CD4-positive, alpha-beta T cell (primary cell): ENCODE measurements around the gene PICALM. TPM values are rescaled to one million over a fixed set of nuclear protein-coding genes. Genes with fewer than 3 reads are reported as not detected.

ENCODE experiments used
- ATAC-seq: fragments of 200-7000 bp; cut with Tn5 transposase; one replicate; pipeline ENCODE4 v1.10.0; 2022; ENCODE audit warnings: mild to moderate bottlenecking; ENCODE audit not compliant: poor library complexity
- CTCF ChIA-PET: fragments of 350-600 bp; sonication (Branson Sonifier 250); formaldehyde crosslinking; loops from one replicate; lab custom pipeline; 2021; ENCODE audit warnings: antibody characterized with exemption, inconsistent platforms; lab: Charles Lee
- POLR2A ChIA-PET: fragments of 350-600 bp; sonication (Branson Sonifier 250); formaldehyde crosslinking; loops from one replicate; lab custom pipeline; 2021; ENCODE audit warnings: antibody characterized with exemption, inconsistent platforms; lab: Charles Lee
- DNase-seq, 14 experiments: peaks; one replicate each; pipeline ENCODE4 v3.0.0-alpha.2; 2013 to 2020; ENCODE audit warnings: mixed read lengths in 2 of 14
- H3K27ac ChIP-seq, 2 donors: one replicate each; pipeline versions ENCODE4 v1.5.1 to v1.7.0; 2013; ENCODE audit warnings: low read length in 2 of 2, low read depth in 1 of 2, mild to moderate bottlenecking in 1 of 2
- H3K27me3 ChIP-seq, 2 experiments: 1 replicate in 1 of 2; 2 replicates in 1 of 2; pipeline versions ENCODE4 v1.6.1 to v1.7.0; 2013; ENCODE audit warnings: low read length in 2 of 2, control low read depth in 1 of 2, mild to moderate bottlenecking in 1 of 2, moderate library complexity in 1 of 2; ENCODE audit not compliant: insufficient read depth in 2 of 2, control insufficient read depth in 1 of 2
- H3K36me3 ChIP-seq: one replicate; pipeline ENCODE4 v1.6.1; 2013; ENCODE audit warnings: low read length, control low read depth; ENCODE audit not compliant: insufficient read depth
- H3K4me1 ChIP-seq: one replicate; pipeline ENCODE4 v1.6.1; 2013; ENCODE audit warnings: low read length, control low read depth; ENCODE audit not compliant: insufficient read depth
- H3K4me3 ChIP-seq: one replicate; pipeline ENCODE4 v1.5.1; 2013; ENCODE audit warnings: mild to moderate bottlenecking, low read length, moderate library complexity
- H3K9me3 ChIP-seq, 2 experiments: 1 replicate in 1 of 2; 2 replicates in 1 of 2; pipeline versions ENCODE4 v1.6.1 to v1.7.0; 2013; ENCODE audit warnings: low read length in 2 of 2, mild to moderate bottlenecking in 2 of 2, control low read depth in 1 of 2, moderate library complexity in 1 of 2; ENCODE audit not compliant: control insufficient read depth in 1 of 2, insufficient read depth in 1 of 2
- H3K27ac Mint-ChIP-seq: one replicate; pipeline ENCODE4 v1.8.0; 2020; ENCODE audit warnings: mixed read lengths
- H3K27me3 Mint-ChIP-seq: one replicate; pipeline ENCODE4 v1.8.0; 2021; ENCODE audit warnings: mixed read lengths
- H3K36me3 Mint-ChIP-seq: one replicate; pipeline ENCODE4 v1.8.0; 2021; ENCODE audit warnings: low read depth, mixed read lengths
- H3K4me1 Mint-ChIP-seq: one replicate; pipeline ENCODE4 v1.8.0; 2021; ENCODE audit warnings: low read depth, mixed read lengths
- H3K4me3 Mint-ChIP-seq: one replicate; pipeline ENCODE4 v1.8.0; 2020; ENCODE audit warnings: mild to moderate bottlenecking, mixed read lengths
- H3K9me3 Mint-ChIP-seq: one replicate; pipeline ENCODE4 v1.8.0; 2020; ENCODE audit warnings: mixed read lengths
- CTCF ChIP-seq: fragments of 200-600 bp; IDR thresholded peaks from one replicate; pipeline ENCODE4 v1.8.0; 2022; ENCODE audit warnings: antibody characterized with exemption, mild to moderate bottlenecking
- intact Hi-C, 2 experiments: fragments of 100-400 bp; cut with DNase I in 1 of 2; cut with micrococcal nuclease in 1 of 2; formaldehyde crosslinking; loops; one replicate each; pipeline versions ENCODE4 v1.15.1 to v1.9.0; 2023 to 2025; cut with DNase I, micrococcal nuclease
- total RNA-seq, 174 experiments: library from RNA in 2 of 174; stranded (reverse) in 2 of 174; gene quantifications; one replicate each; pipeline ENCODE4 v1.2.3 and lab custom pipeline; 2021 to 2026

PICALM gene
- total RNA-seq, 2 experiments from 2014 or later = 73.3 to 77.3 TPM

GRCh38 chr11:85914425-85914824 is 154.5 kb downstream of the PICALM start:
- Histone ChIP-seq H3K9me3 (no peaks in the 10 kb centered on the region), H3K4me1 (no peaks in the 10 kb centered on the region), H3K27me3 (no peaks in the 10 kb centered on the region), H3K36me3 (no peaks in the 10 kb centered on the region), H3K27ac (no peak overlapping the region), H3K4me3 (no peak overlapping the region)
- H3K4me3 Mint-ChIP-seq = no peak overlapping the region
- no peak for DNase-seq
- POLR2A ChIA-PET = no interaction called here
- no peak for TF ChIP-seq CTCF
- no peaks in the 10 kb centered on the region for H3K4me1 Mint-ChIP-seq
- no peaks in the 10 kb centered on the region for H3K36me3 Mint-ChIP-seq
- no peaks in the 10 kb centered on the region for H3K27me3 Mint-ChIP-seq
- CTCF ChIA-PET = no interaction called here
- no peak for ATAC-seq
- no peak overlapping the region for H3K27ac Mint-ChIP-seq
- H3K9me3 Mint-ChIP-seq = no peaks in the 10 kb centered on the region
- intact Hi-C loops = no loop called here

GRCh38 chr11:85913513-85913912 is 155.4 kb downstream of the PICALM start:
- Histone ChIP-seq H3K4me3 (no peak overlapping the region), H3K36me3 (no peaks in the 10 kb centered on the region), H3K27ac (no peak overlapping the region), H3K9me3 (no peaks in the 10 kb centered on the region), H3K27me3 (no peaks in the 10 kb centered on the region), H3K4me1 (no peaks in the 10 kb centered on the region)
- Mint-ChIP-seq H3K27ac (no peak overlapping the region), H3K36me3 (no peaks in the 10 kb centered on the region), H3K9me3 (no peaks in the 10 kb centered on the region), H3K4me3 (no peak overlapping the region), H3K4me1 (no peaks in the 10 kb centered on the region), H3K27me3 (no peaks in the 10 kb centered on the region)
- ChIA-PET CTCF (no interaction called here), POLR2A (no interaction called here)
- intact Hi-C loops = no loop called here
- ATAC-seq (no peak), DNase-seq (peak in 2 of 14 experiments; percentile 5 to 31)
- TF ChIP-seq CTCF = no peak

GRCh38 chr11:85912414-85912813 is 156.5 kb downstream of the PICALM start:
- no peak overlapping the region for H3K27ac Mint-ChIP-seq
- H3K36me3 Mint-ChIP-seq = no peaks in the 10 kb centered on the region
- no peaks in the 10 kb centered on the region for H3K27me3 Mint-ChIP-seq
- ChIA-PET POLR2A (no interaction called here), CTCF (no interaction called here)
- intact Hi-C loops = no loop called here
- Histone ChIP-seq H3K9me3 (no peaks in the 10 kb centered on the region), H3K4me1 (no peaks in the 10 kb centered on the region), H3K27me3 (no peaks in the 10 kb centered on the region), H3K27ac (no peak overlapping the region), H3K36me3 (no peaks in the 10 kb centered on the region), H3K4me3 (no peak overlapping the region)
- H3K9me3 Mint-ChIP-seq = no peaks in the 10 kb centered on the region
- H3K4me3 Mint-ChIP-seq = no peak overlapping the region
- DNase-seq = no peak
- no peak for TF ChIP-seq CTCF
- no peaks in the 10 kb centered on the region for H3K4me1 Mint-ChIP-seq
- ATAC-seq = no peak

Other genes starting within 250 kb of the PICALM start
- not detected for gene CCDC83, start 213.7 kb downstream of the PICALM start, total RNA-seq
- 10 to 100 TPM; 32.1 to 35.4 TPM for gene EED, start 175.7 kb upstream of the PICALM start, total RNA-seq
- gene HIKESHI, start 233.2 kb upstream of the PICALM start, total RNA-seq = 1 to 10 TPM; 6.3 to 6.6 TPM